A549 (cell line): ENCODE measurements around the gene MAGI2. TPM values are rescaled to one million over a fixed set of nuclear protein-coding genes. Genes with fewer than 3 reads are reported as not detected.

ENCODE experiments used
- ATAC-seq, 2 experiments: fragments of 200-7000 bp in 1 of 2; fragments of >200 bp in 1 of 2; cut with Nextera tagmentation in 1 of 2; cut with Tn5 transposase in 1 of 2; 3 replicates each; pipeline versions ENCODE4 v1.8.0 to v1.9.1; 2018 to 2020; ENCODE audit warnings: mild to moderate bottlenecking in 1 of 2, moderate library complexity in 1 of 2
- CTCF ChIA-PET: fragments of 300-600 bp; sonication (Branson Sonifier 250); formaldehyde crosslinking; extraction: SDS; loops from one replicate; lab custom pipeline; 2021; ENCODE audit warnings: antibody characterized with exemption, inconsistent platforms; lab: Yijun Ruan, JAX
- POLR2A ChIA-PET: fragments of 350-600 bp; formaldehyde crosslinking; extraction: SDS; loops from one replicate; lab custom pipeline; 2021; ENCODE audit warnings: antibody characterized with exemption, inconsistent platforms; lab: Yijun Ruan, JAX
- DNase-seq, 2 experiments: peaks; one replicate each; pipeline versions ENCODE4 v3.0.0 to v3.0.0-alpha.2; 2011 to 2016; ENCODE audit warnings: low read depth in 1 of 2, low spot score in 1 of 2
- FAIRE-seq: peaks from 2 replicates; lab custom pipeline; 2011; peaks lifted over from hg19 to GRCh38; lab: Jason Lieb, UNC
- H3K27ac ChIP-seq, 2 experiments: fragments of >200 bp; sonication (Bioruptor Twin); formaldehyde crosslinking; 3 replicates each; pipeline ENCODE4 v1.5.1; 2016 to 2017
- H3K4me1 ChIP-seq: fragments of >200 bp; sonication (Bioruptor Twin); formaldehyde crosslinking; 3 replicates; pipeline ENCODE4 v1.6.1; 2016
- H3K4me2 ChIP-seq: fragments of >200 bp; sonication (Bioruptor Twin); formaldehyde crosslinking; 3 replicates; pipeline ENCODE4 v1.6.1; 2016
- H3K4me3 ChIP-seq: fragments of >200 bp; sonication (Bioruptor Twin); formaldehyde crosslinking; 3 replicates; pipeline ENCODE4 v1.5.1; 2016
- H3K9me3 ChIP-seq: fragments of >200 bp; sonication (Bioruptor Twin); formaldehyde crosslinking; 3 replicates; pipeline ENCODE4 v1.6.1; 2016
- BCL3 ChIP-seq: fragments of >200 bp; sonication (Bioruptor Twin); formaldehyde crosslinking; IDR thresholded peaks from 3 replicates; pipeline ENCODE4 v1.6.1; 2016
- BHLHE40 ChIP-seq: IDR thresholded peaks from 2 replicates; pipeline ENCODE4 v1.6.1; 2012; ENCODE audit warnings: low read depth, low read length, inconsistent platforms
- CBX2 ChIP-seq: fragments of 200-600 bp; sonication (generic); IDR thresholded peaks from 2 replicates; pipeline ENCODE4 v1.6.1; 2016; ENCODE audit warnings: low read depth, mild to moderate bottlenecking, borderline replicate concordance
- CBX8 ChIP-seq: fragments of 200-600 bp; sonication (generic); IDR thresholded peaks from 2 replicates; pipeline ENCODE4 v1.6.1; 2016
- E2F6 ChIP-seq: IDR thresholded peaks from 2 replicates; pipeline ENCODE4 v1.6.1; 2012; ENCODE audit warnings: low read depth, borderline replicate concordance
- EP300 ChIP-seq, 2 experiments: fragments of >200 bp; sonication (Bioruptor Twin); formaldehyde crosslinking; IDR thresholded peaks; 2 replicates in 1 of 2; 3 replicates in 1 of 2; pipeline ENCODE4 v1.6.1; 2016 to 2017
- ESRRA ChIP-seq: fragments of 150-350 bp; IDR thresholded peaks from 2 replicates; pipeline ENCODE4 v1.6.1; 2014; ENCODE audit warnings: mild to moderate bottlenecking, low read length, borderline replicate concordance
- HEYL ChIP-seq: fragments of 250-450 bp; sonication (Bioruptor Pico); IDR thresholded peaks from 2 replicates; pipeline ENCODE4 v1.8.0; 2021; ENCODE audit warnings: mild to moderate bottlenecking, moderate library complexity
- HOXB13 ChIP-seq: fragments of 250-450 bp; sonication (Bioruptor Pico); IDR thresholded peaks from 2 replicates; pipeline ENCODE4 v1.5.0; 2020; ENCODE audit warnings: low read depth, mild to moderate bottlenecking, moderate library complexity
- JUN ChIP-seq, 2 experiments: fragments of >200 bp; sonication (Bioruptor Twin); formaldehyde crosslinking; IDR thresholded peaks; 2 replicates in 1 of 2; 3 replicates in 1 of 2; pipeline ENCODE4 v1.6.1; 2016 to 2017
- KDM1A ChIP-seq: fragments of 200-600 bp; sonication (generic); IDR thresholded peaks from 2 replicates; pipeline ENCODE4 v1.6.1; 2016; ENCODE audit warnings: low read depth, mild to moderate bottlenecking
- MAX ChIP-seq: IDR thresholded peaks from 2 replicates; pipeline ENCODE4 v1.6.1; 2012
- MAZ ChIP-seq: fragments of 150-350 bp; IDR thresholded peaks from 2 replicates; pipeline ENCODE4 v1.6.1; 2014; ENCODE audit warnings: antibody characterized with exemption, low read depth, low read length, borderline replicate concordance
- NFE2L2 ChIP-seq: fragments of 150-350 bp; conservative IDR thresholded peaks from 2 replicates; pipeline ENCODE4 v1.6.1; 2014; ENCODE audit warnings: low read length
- PHF8 ChIP-seq: fragments of 200-600 bp; sonication (generic); IDR thresholded peaks from 2 replicates; pipeline ENCODE4 v1.6.1; 2016; ENCODE audit warnings: low read depth, mild to moderate bottlenecking, antibody characterized with exemption, moderate library complexity, borderline replicate concordance
- POLR2A ChIP-seq: IDR thresholded peaks from 2 replicates; pipeline ENCODE4 v1.6.1; 2012; ENCODE audit warnings: mild to moderate bottlenecking, low read length
- RFX5 ChIP-seq: fragments of 450-650 bp; IDR thresholded peaks from 2 replicates; pipeline ENCODE4 v1.7.1; 2014; ENCODE audit warnings: antibody characterized with exemption, mild to moderate bottlenecking, moderate library complexity
- RNF2 ChIP-seq: fragments of 200-600 bp; sonication (generic); IDR thresholded peaks from 2 replicates; pipeline ENCODE4 v1.6.1; 2016; ENCODE audit warnings: low read depth, mild to moderate bottlenecking, antibody characterized with exemption, moderate library complexity, borderline replicate concordance
- SMC3 ChIP-seq: fragments of >200 bp; sonication (Bioruptor Twin); formaldehyde crosslinking; IDR thresholded peaks from 3 replicates; pipeline ENCODE4 v1.6.1; 2018; ENCODE audit warnings: inconsistent platforms
- USF2 ChIP-seq: fragments of 450-650 bp; IDR thresholded peaks from 2 replicates; pipeline ENCODE4 v1.6.1; 2014; ENCODE audit warnings: antibody characterized with exemption
- ZNF302 ChIP-seq: fragments of 250-450 bp; sonication (Bioruptor Pico); IDR thresholded peaks from 2 replicates; pipeline ENCODE4 v1.9.0; 2021; ENCODE audit warnings: inconsistent platforms, mild to moderate bottlenecking, moderate library complexity
- WGBS: methylation state at CpG from one replicate; pipeline ENCODE4 v1.1.6; 2017; ENCODE audit errors: missing lambda C conversion rate; 5-methylcytosine and 5-hydroxymethylcytosine counted together
- polyA plus RNA-seq, 4 experiments: library from polyadenylated mRNA; depleted of rRNA in 3 of 4; stranded (reverse); fragments of >200 nt; fragmentation: RNase III in 1 of 4; extraction: RNeasy Plus Mini Kit Qiagen cat#74134 plus additional on column Dnase treatment in 1 of 4; gene quantifications; 2 replicates in 3 of 4; 3 replicates in 1 of 4; pipeline ENCODE4 v1.2.3, GENCODE V29; 2011 to 2017

Gene MAGI2
- polyA plus RNA-seq, 2 of the 4 experiments (the other 2 are of a cell fraction) = 0.48 to 0.81 TPM

- H3K4me2 ChIP-seq = peak overlapping the region; percentile 93
- peak; percentile 57 to 72 for ATAC-seq
- CTCF ChIA-PET = interaction anchor here (0.5 kb wide), 1 partner anchor 186 kb away, joined by 3 read pairs; no protein-coding TSS in a partner anchor
- TF ChIP-seq BHLHE40 (no peak), KDM1A (no peak), CBX2 (no peak), JUN (IDR thresholded peaks at IDR 0.05) (peak in 1 of 2 experiments; percentile 27; a peak in 1 of 5 replicates), SMC3 (no peak), RFX5 (no peak), HEYL (no peak), MAZ (no peak), MAX (no peak), CBX8 (no peak), ESRRA (no peak), PHF8 (no peak), HOXB13 (CRISPR knock-in tag) (no peak), NFE2L2 (no peak), POLR2A (no peak), E2F6 (0 out of 2 replicates have a peak, but pooled peaks have one; percentile 5), ZNF302 (CRISPR knock-in tag) (no peak)
- TF ChIP-seq, all 56 proteins: peak for 2
- no peaks in the 10 kb centered on the region for H3K9me3 ChIP-seq
- H3K4me3 ChIP-seq = peak overlapping the region; percentile 85
- WGBS = 7% methylated on average over 18 of the region's 37 CpGs
- no peak for FAIRE-seq
- POLR2A ChIA-PET = interaction anchor here (0.6 kb wide), 1 partner anchor 596 kb away, joined by 3 read pairs; no protein-coding TSS in a partner anchor
- H3K4me1 ChIP-seq = 0 out of 3 replicates have a peak, but pooled peaks cover 3% of the 10 kb centered on the region
- H3K27ac ChIP-seq = peak overlapping the region; percentile 87 to 92
- peak; percentile 11 to 15 for DNase-seq
Measured at GRCh38 chr7:79452495-79453265, 787 bp downstream of the MAGI2 start.

- 2% methylated on average over 21 of the region's 27 CpGs for WGBS
- peak overlapping the region; percentile 85 for H3K4me3 ChIP-seq
- H3K4me1 ChIP-seq = 0 out of 3 replicates have a peak, but pooled peaks cover 3% of the 10 kb centered on the region
- H3K9me3 ChIP-seq = no peaks in the 10 kb centered on the region
- peak overlapping the region; percentile 93 for H3K4me2 ChIP-seq
- peak overlapping the region; percentile 87 to 92 for H3K27ac ChIP-seq
- peak; percentile 82 to 90 for DNase-seq
- ChIA-PET POLR2A (interaction anchor here (0.8 kb wide), 1 partner anchor 154 kb away, joined by 4 read pairs; no protein-coding TSS in a partner anchor), CTCF (interaction anchor here (0.5 to 1.5 kb wide), 2 partner anchors 154 to 187 kb away, joined by 3 to 4 read pairs; no protein-coding TSS in a partner anchor)
- 0 out of 5 replicates have a peak, but pooled peaks of 1 of the 2 experiments have one; percentile 29 for TF ChIP-seq EP300 (IDR thresholded peaks at IDR 0.05)
- peak; percentile 54; the same call in 1 of the 2 replicates for TF ChIP-seq E2F6
- peak; percentile 65; the same call in 1 of the 2 replicates for TF ChIP-seq BHLHE40
- TF ChIP-seq POLR2A = peak; percentile 29
- peak; percentile 97 for TF ChIP-seq USF2
- TF ChIP-seq MAZ = no peak
- no peak for TF ChIP-seq RNF2
- peak; percentile 86 for TF ChIP-seq MAX
- peak in 1 of 2 experiments; percentile 63; a peak in 2 of 5 replicates for TF ChIP-seq JUN (IDR thresholded peaks at IDR 0.05)
- no peak for TF ChIP-seq BCL3
- peak; percentile 87 to 95 for ATAC-seq
- no peak for FAIRE-seq
Measured at GRCh38 chr7:79452032-79452494, 1.4 kb downstream of the MAGI2 start.
